GM23338 (cell line): Measurements from ENCODE around the gene USP35. TPM values are rescaled to one million over a fixed set of nuclear protein-coding genes. Genes with fewer than 3 reads are reported as not detected.

Experiments
- ATAC-seq: fragments of 200-7000 bp; cut with Tn5 transposase; 3 replicates; pipeline ENCODE4 v1.9.1; 2020
- DNase-seq: peaks from one replicate; pipeline ENCODE4 v3.0.0-alpha.2; 2015; ENCODE audit warnings: low spot score
- H2AFZ ChIP-seq: fragments of 200-600 bp; sonication (generic); 2 replicates; pipeline ENCODE4 v1.8.0; 2016; ENCODE audit warnings: antibody characterized with exemption, mild to moderate bottlenecking, moderate library complexity
- H3F3A ChIP-seq: fragments of 200-600 bp; sonication (generic); replicated peaks from 2 replicates; pipeline ENCODE4 v1.8.0; 2017; ENCODE audit warnings: antibody characterized with exemption, mixed run types, low read depth
- H3K27ac ChIP-seq: fragments of 200-600 bp; sonication (generic); 2 replicates; pipeline ENCODE4 v1.6.1; 2016; ENCODE audit warnings: low read depth
- H3K27me3 ChIP-seq: fragments of 200-600 bp; sonication (generic); 2 replicates; pipeline ENCODE4 v1.8.0; 2016; ENCODE audit warnings: mild to moderate bottlenecking, mixed run types, moderate library complexity; ENCODE audit not compliant: insufficient read depth
- H3K36me3 ChIP-seq: fragments of 200-600 bp; sonication (generic); 2 replicates; pipeline ENCODE4 v1.8.0; 2016; ENCODE audit warnings: mild to moderate bottlenecking; ENCODE audit not compliant: insufficient read depth
- H3K4me1 ChIP-seq: fragments of 200-600 bp; sonication (generic); 2 replicates; pipeline ENCODE4 v1.8.0; 2016; ENCODE audit warnings: mild to moderate bottlenecking, moderate library complexity; ENCODE audit not compliant: insufficient read depth
- H3K4me2 ChIP-seq: fragments of 200-600 bp; sonication (generic); 2 replicates; pipeline ENCODE4 v1.7.1; 2017; ENCODE audit warnings: mixed run types
- H3K4me3 ChIP-seq: fragments of 200-600 bp; sonication (generic); 2 replicates; pipeline ENCODE4 v1.6.1; 2016; ENCODE audit warnings: mixed run types
- H3K79me2 ChIP-seq: fragments of 200-600 bp; sonication (generic); replicated peaks from 2 replicates; pipeline ENCODE4 v1.8.0; 2017; ENCODE audit warnings: mild to moderate bottlenecking; ENCODE audit not compliant: insufficient read depth
- H3K9me2 ChIP-seq: fragments of 200-600 bp; sonication (generic); 2 replicates; pipeline ENCODE4 v1.8.0; 2017; ENCODE audit not compliant: insufficient read depth
- H4K20me1 ChIP-seq: fragments of 200-600 bp; sonication (generic); replicated peaks from 2 replicates; pipeline ENCODE4 v1.8.0; 2017; ENCODE audit warnings: mild to moderate bottlenecking; ENCODE audit not compliant: insufficient read depth
- H3K27ac Mint-ChIP-seq: 2 replicates; pipeline ENCODE4 v1.8.0; 2020; ENCODE audit warnings: inconsistent platforms, mild to moderate bottlenecking, moderate library complexity, mixed read lengths
- H3K27me3 Mint-ChIP-seq: 3 replicates; pipeline ENCODE4 v1.8.0; 2022; ENCODE audit warnings: low read depth, mild to moderate bottlenecking, moderate library complexity, mixed read lengths, inconsistent platforms; ENCODE audit not compliant: insufficient read depth, poor library complexity
- H3K36me3 Mint-ChIP-seq: 3 replicates; pipeline ENCODE4 v1.8.0; 2021; ENCODE audit warnings: low read depth, mild to moderate bottlenecking, inconsistent platforms, moderate library complexity, mixed read lengths
- H3K4me1 Mint-ChIP-seq: 3 replicates; pipeline ENCODE4 v1.8.0; 2020; ENCODE audit warnings: mild to moderate bottlenecking, inconsistent platforms, mixed read lengths
- H3K4me3 Mint-ChIP-seq: 3 replicates; pipeline ENCODE4 v1.8.0; 2021; ENCODE audit warnings: moderate library complexity, mild to moderate bottlenecking, inconsistent platforms, mixed read lengths
- H3K9me3 Mint-ChIP-seq: 3 replicates; pipeline ENCODE4 v1.8.0; 2020; ENCODE audit warnings: moderate library complexity, mild to moderate bottlenecking, inconsistent platforms, mixed read lengths
- CREB1 ChIP-seq: fragments of 250-450 bp; sonication (Bioruptor Pico); IDR thresholded peaks from 2 replicates; pipeline ENCODE4 v1.5.0; 2020; ENCODE audit warnings: low read depth, mild to moderate bottlenecking, moderate library complexity
- CTCF ChIP-seq, 2 experiments: fragments of 200-600 bp in 1 of 2; sonication (generic) in 1 of 2; conservative IDR thresholded peaks; 2 replicates each; pipeline versions ENCODE4 v1.5.1 to v1.6.1; 2016 to 2017; ENCODE audit warnings: antibody characterized with exemption in 2 of 2, low read depth in 2 of 2, mild to moderate bottlenecking in 2 of 2, moderate library complexity in 1 of 2
- ETS1 ChIP-seq: IDR thresholded peaks from 2 replicates; pipeline ENCODE4 v1.6.1; 2016; ENCODE audit warnings: antibody characterized with exemption
- EZH2 ChIP-seq: fragments of 200-600 bp; sonication (generic); IDR thresholded peaks from one replicate; pipeline ENCODE4 v1.8.0; 2017; ENCODE audit warnings: antibody characterized with exemption, mild to moderate bottlenecking, low read depth; ENCODE audit not compliant: unreplicated experiment
- EZH2phosphoT487 ChIP-seq: fragments of 200-600 bp; sonication (generic); IDR thresholded peaks from one replicate; pipeline ENCODE4 v1.8.1; 2018; ENCODE audit warnings: antibody characterized with exemption; ENCODE audit not compliant: unreplicated experiment
- JUNB ChIP-seq: IDR thresholded peaks from one replicate; pipeline ENCODE4 v1.6.1; 2016; ENCODE audit warnings: antibody characterized with exemption; ENCODE audit not compliant: unreplicated experiment
- NANOG ChIP-seq: IDR thresholded peaks from 2 replicates; pipeline ENCODE4 v1.6.1; 2016; ENCODE audit warnings: antibody characterized with exemption, borderline replicate concordance
- POLR2AphosphoS5 ChIP-seq: IDR thresholded peaks from 2 replicates; pipeline ENCODE4 v1.6.1; 2016; ENCODE audit warnings: antibody characterized with exemption, low read depth
- REST ChIP-seq: IDR thresholded peaks from one replicate; pipeline ENCODE4 v1.6.1; 2018; ENCODE audit warnings: antibody characterized with exemption; ENCODE audit not compliant: unreplicated experiment
- STAT1 ChIP-seq: IDR thresholded peaks from one replicate; pipeline ENCODE4 v1.6.1; 2016; ENCODE audit warnings: antibody characterized with exemption; ENCODE audit not compliant: unreplicated experiment
- ZNF114 ChIP-seq: fragments of 250-450 bp; sonication (Bioruptor Pico); IDR thresholded peaks from 2 replicates; pipeline ENCODE4 v1.5.0; 2020; ENCODE audit warnings: mild to moderate bottlenecking, moderate library complexity
- ZNF331 ChIP-seq: fragments of 250-450 bp; sonication (Bioruptor Pico); IDR thresholded peaks from 2 replicates; pipeline ENCODE4 v1.5.0; 2020; ENCODE audit warnings: low read depth, mild to moderate bottlenecking, moderate library complexity
- polyA plus RNA-seq: library from polyadenylated mRNA; unstranded; fragments of >200 nt; fragmentation: Nextera tagmentation; extraction: Ambion mirVana; gene quantifications from 2 replicates; pipeline ENCODE4 v1.2.1, GENCODE V29; 2016
- total RNA-seq: library from RNA; depleted of rRNA; stranded (reverse); fragments of >200 nt; shearing (Covaris generic); gene quantifications from 2 replicates; pipeline ENCODE4 v1.2.3, GENCODE V29; 2014

USP35 gene
- total and polyA plus RNA-seq, 2 experiments from 2014 or later, result 2.5 to 10.7 TPM

- TF ChIP-seq REST, result no peak
- TF ChIP-seq STAT1, result no peak
- no peak for TF ChIP-seq ETS1
- no peak for TF ChIP-seq POLR2AphosphoS5
- TF ChIP-seq EZH2, result no peak
- no peak for TF ChIP-seq CREB1 (CRISPR knock-in tag)
- TF ChIP-seq CTCF (conservative IDR thresholded peaks at IDR 0.05; ENCODE audit: low read depth in 2 of 2), result no peak
These were observed 530 bp downstream of the USP35 start (continued) for GRCh38 chr11:78189174-78189724.

GRCh38 chr11:78189851-78190250 lies 1.1 kb downstream of the USP35 start:
- Histone ChIP-seq H3K36me3 (no peaks in the 10 kb centered on the region), H3K4me3 (peak overlapping the region; percentile 98), H4K20me1 (no peaks in the 10 kb centered on the region; the same call in 1 of the 2 replicates), H2AFZ (no peak overlapping the region), H3F3A (0 out of 2 replicates have a peak, but pooled peaks cover 8% of the 10 kb centered on the region), H3K79me2 (no peaks in the 10 kb centered on the region), H3K4me1 (peaks cover 15% of the 10 kb centered on the region; the same call in 1 of the 2 replicates), H3K4me2 (peak overlapping the region; percentile 88), H3K9me2 (no peaks in the 10 kb centered on the region), H3K27ac (no peak overlapping the region), H3K27me3 (no peaks in the 10 kb centered on the region)
- H3K4me1 Mint-ChIP-seq, result peaks cover 21% of the 10 kb centered on the region
- ATAC-seq (no peak), DNase-seq (no peak)
- peak overlapping the region; percentile 92 for H3K4me3 Mint-ChIP-seq
- H3K36me3 Mint-ChIP-seq, result no peaks in the 10 kb centered on the region
- no peaks in the 10 kb centered on the region for H3K9me3 Mint-ChIP-seq
- no peak overlapping the region for H3K27ac Mint-ChIP-seq
- peaks cover 18% of the 10 kb centered on the region for H3K27me3 Mint-ChIP-seq
- no peak for TF ChIP-seq ETS1
- no peak for TF ChIP-seq ZNF114 (CRISPR knock-in tag)
- no peak for TF ChIP-seq CREB1 (CRISPR knock-in tag)
- no peak for TF ChIP-seq EZH2
- no peak for TF ChIP-seq STAT1
- TF ChIP-seq NANOG, result no peak
- TF ChIP-seq EZH2phosphoT487, result no peak
- no peak for TF ChIP-seq ZNF331 (CRISPR knock-in tag)
- TF ChIP-seq POLR2AphosphoS5, result no peak
- TF ChIP-seq JUNB, result no peak
- TF ChIP-seq REST, result no peak
